HG02678 (cell line): ENCODE data around the gene REG4.

Source experiments
- ATAC-seq: cut with Tn5 transposase; IDR thresholded peaks from one replicate; pipeline ENCODE4 v1.9.1; 2021; ENCODE audit warnings: mild to moderate bottlenecking, moderate library complexity; ENCODE audit not compliant: unreplicated experiment

The REG4 gene

GRCh38 chr1:119781434-119782210 is 29.6 kb downstream of the REG4 start:
- no peak for ATAC-seq

- no peak for ATAC-seq
These were observed 31.3 kb downstream of the REG4 start for GRCh38 chr1:119779869-119780356.

- ATAC-seq: no peak
These were observed 32.2 kb downstream of the REG4 start for GRCh38 chr1:119778886-119779560.

- ATAC-seq: no peak
These were observed 32.9 kb downstream of the REG4 start for GRCh38 chr1:119778359-119778758.

GRCh38 chr1:119774746-119775490 is 36.3 kb downstream of the REG4 start:
- no peak for ATAC-seq

GRCh38 chr1:119773711-119774241 is 37.5 kb downstream of the REG4 start:
- no peak for ATAC-seq

GRCh38 chr1:119772298-119772697 is 39.0 kb downstream of the REG4 start:
- ATAC-seq: no peak

GRCh38 chr1:119771770-119772169 is 39.5 kb downstream of the REG4 start:
- ATAC-seq: no peak

GRCh38 chr1:119771016-119771415 is 40.2 kb downstream of the REG4 start:
- no peak for ATAC-seq

- ATAC-seq: no peak
These were observed 42.5 kb downstream of the REG4 start, which contains the start of gene HMGCS2 for GRCh38 chr1:119768778-119769177. HMGCS2 (minus strand) TSS chr1:119768905; CDS start chr1:119768844, 61 bp downstream.

- no peak for ATAC-seq
These were observed 43.8 kb downstream of the REG4 start for GRCh38 chr1:119767486-119767885.

- ATAC-seq: no peak
These were observed 44.9 kb downstream of the REG4 start for GRCh38 chr1:119766374-119766794.

- no peak for ATAC-seq
These were observed 47.0 kb downstream of the REG4 start for GRCh38 chr1:119764220-119764619.

- no peak for ATAC-seq
These were observed 48.3 kb downstream of the REG4 start for GRCh38 chr1:119762953-119763352.

- ATAC-seq: no peak
These were observed 48.9 kb downstream of the REG4 start for GRCh38 chr1:119762409-119762808.

- ATAC-seq: no peak
These were observed 52.7 kb downstream of the REG4 start for GRCh38 chr1:119758584-119758983.

GRCh38 chr1:119752592-119752991 is 58.7 kb downstream of the REG4 start:
- ATAC-seq: no peak

GRCh38 chr1:119748040-119748439 is 63.2 kb downstream of the REG4 start:
- no peak for ATAC-seq

GRCh38 chr1:119747451-119747850 is 63.8 kb downstream of the REG4 start:
- ATAC-seq: no peak

GRCh38 chr1:119745034-119745433 is 66.2 kb downstream of the REG4 start:
- ATAC-seq: no peak

- no peak for ATAC-seq
These were observed 66.7 kb downstream of the REG4 start for GRCh38 chr1:119744598-119744942.
